Panc1 (cell line): ENCODE data around the gene SESTD1. TPM values are rescaled to one million over a fixed set of nuclear protein-coding genes. Genes with fewer than 3 reads are reported as not detected.

Source experiments
- ATAC-seq: fragments of 200-7000 bp; cut with Tn5 transposase; 2 replicates; pipeline ENCODE4 v1.9.1; 2020; ENCODE audit warnings: mild to moderate bottlenecking, moderate library complexity
- BruUV-seq: library from RNA; stranded (reverse); fragments of 400-500 nt; replicated peaks from 2 replicates; lab custom pipeline; 2021; lab: Mats Ljungman, UMichigan
- CTCF ChIA-PET: fragments of 300-600 bp; sonication (Branson Sonifier 250); formaldehyde crosslinking; loops from one replicate; lab custom pipeline; 2022; ENCODE audit warnings: antibody characterized with exemption; lab: Charles Lee
- POLR2A ChIA-PET: fragments of 300-600 bp; sonication (Branson Sonifier 250); formaldehyde crosslinking; loops from one replicate; lab custom pipeline; 2022; ENCODE audit warnings: antibody characterized with exemption; lab: Charles Lee
- DNase-seq: peaks from one replicate; pipeline ENCODE4 v3.0.0-alpha.2; 2010; ENCODE audit warnings: low read depth, low spot score
- H3K27ac ChIP-seq: 2 replicates; pipeline ENCODE4 v1.5.1; 2011; ENCODE audit warnings: mild to moderate bottlenecking, low read length, inconsistent platforms
- H3K27me3 ChIP-seq: fragments of 200-500 bp; sonication (Bioruptor generic); 2 replicates; pipeline ENCODE4 v1.6.0; 2014; ENCODE audit warnings: low read length, inconsistent platforms; ENCODE audit not compliant: control insufficient read depth, insufficient read depth
- H3K36me3 ChIP-seq: fragments of 200-500 bp; sonication (Bioruptor generic); 2 replicates; pipeline ENCODE4 v1.5.1; 2014; ENCODE audit warnings: inconsistent platforms, mild to moderate bottlenecking, low read length, moderate library complexity; ENCODE audit not compliant: control insufficient read depth, insufficient read depth
- H3K4me1 ChIP-seq: 2 replicates; pipeline ENCODE4 v1.5.1; 2011; ENCODE audit warnings: inconsistent platforms, mild to moderate bottlenecking, low read length, moderate library complexity; ENCODE audit not compliant: control insufficient read depth, insufficient read depth
- H3K4me3 ChIP-seq, 2 experiments: 2 replicates each; pipeline ENCODE4 v1.5.1; 2011 to 2012; ENCODE audit warnings: low read depth in 2 of 2, low read length in 2 of 2, mild to moderate bottlenecking in 2 of 2, inconsistent platforms in 1 of 2, moderate library complexity in 1 of 2
- H3K9me3 ChIP-seq: fragments of 200-500 bp; sonication (Bioruptor generic); 2 replicates; pipeline ENCODE4 v1.5.1; 2014; ENCODE audit warnings: low read depth, mild to moderate bottlenecking, inconsistent platforms, low read length, moderate library complexity; ENCODE audit not compliant: control insufficient read depth, insufficient read depth
- CTCF ChIP-seq: fragments of 450-650 bp; IDR thresholded peaks from 2 replicates; pipeline ENCODE4 v1.5.1; 2017; ENCODE audit warnings: mild to moderate bottlenecking
- POLR2AphosphoS5 ChIP-seq: IDR thresholded peaks from 2 replicates; pipeline ENCODE4 v1.6.1; 2012; ENCODE audit warnings: mild to moderate bottlenecking, low read depth, low read length, moderate library complexity
- SIN3A ChIP-seq: IDR thresholded peaks from 2 replicates; pipeline ENCODE4 v1.6.1; 2012; ENCODE audit warnings: low read depth, mild to moderate bottlenecking, low read length, moderate library complexity, borderline replicate concordance; ENCODE audit not compliant: insufficient read depth
- TCF7L2 ChIP-seq: IDR thresholded peaks from 2 replicates; pipeline ENCODE4 v1.6.1; 2011; ENCODE audit warnings: mild to moderate bottlenecking, low read depth, low read length, inconsistent platforms
- in situ Hi-C: cut with HindIII; loops from 2 replicates; pipeline ENCODE4 v1.10.0; 2016; ENCODE audit warnings: low sequenced_read_pairs, low pct_unique_long_range_greater_than_20kb
- intact Hi-C: fragments of 100-400 bp; cut with micrococcal nuclease; formaldehyde crosslinking; loops from one replicate; pipeline ENCODE4 v1.10.0; 2022; ENCODE audit not compliant: unreplicated experiment
- total RNA-seq: library from RNA; stranded (reverse); gene quantifications from one replicate; pipeline ENCODE4 v1.2.1, GENCODE V29; 2021; ENCODE audit not compliant: unreplicated experiment
- TF ChIP-seq, protein P1 (sequence below), 2 experiments: IDR thresholded peaks; 2 replicates each; pipeline ENCODE4 v1.6.1; 2011 to 2012; ENCODE audit warnings: low read depth in 2 of 2, control low read depth in 1 of 2, low read length in 1 of 2, mild to moderate bottlenecking in 1 of 2, moderate library complexity in 1 of 2; ENCODE audit not compliant: insufficient read depth in 1 of 2

The SESTD1 gene
- total RNA-seq, 1 experiment from 2014 or later = 31.3 TPM

DNA sequence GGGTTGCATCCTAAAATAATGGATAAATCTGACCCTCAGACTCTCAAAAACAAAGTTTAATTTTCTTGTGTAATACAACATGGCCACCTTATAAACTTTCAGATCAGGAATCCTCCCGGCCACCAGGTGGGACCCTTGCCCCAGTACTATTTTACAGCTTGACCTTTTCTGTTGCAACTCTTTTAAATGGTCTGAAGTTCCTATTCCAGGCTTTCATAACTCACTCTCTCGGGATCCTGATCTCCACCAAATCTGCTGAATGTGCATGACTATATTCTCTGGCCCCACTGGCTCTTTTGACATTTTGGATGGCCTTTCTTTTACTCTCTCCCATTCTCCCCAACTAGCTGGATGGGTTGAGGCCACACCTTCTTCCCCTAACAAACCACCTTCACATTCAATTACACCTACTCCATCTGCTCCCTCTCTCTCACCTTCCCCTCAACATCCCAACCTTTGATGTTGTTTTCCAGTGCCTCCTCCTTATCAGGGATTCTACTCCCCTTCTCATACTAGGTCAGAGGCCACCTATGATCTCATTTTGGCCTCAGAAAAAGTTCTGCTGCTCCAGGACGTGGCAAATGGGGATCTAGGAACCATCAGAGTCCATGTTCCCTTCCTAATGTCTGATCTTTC, 70.8 kb downstream of the SESTD1 start:
- H3K27ac ChIP-seq = no peak overlapping the region
- no TSS peak for BruUV-seq
- no peaks in the 10 kb centered on the region for H3K36me3 ChIP-seq
- ATAC-seq (no peak), DNase-seq (no peak)
- in situ Hi-C loops (no loop called here), intact Hi-C loops (no loop called here)
- no peaks in the 10 kb centered on the region for H3K27me3 ChIP-seq
- no peaks in the 10 kb centered on the region for H3K4me1 ChIP-seq
- H3K4me3 ChIP-seq = no peak overlapping the region
- POLR2A ChIA-PET = no interaction called here
- 0 out of 2 replicates have a peak, but pooled peaks cover 4% of the 10 kb centered on the region for H3K9me3 ChIP-seq
- no peak for TF ChIP-seq TCF7L2
- TF ChIP-seq CTCF = no peak
- TF ChIP-seq, protein P1, sequence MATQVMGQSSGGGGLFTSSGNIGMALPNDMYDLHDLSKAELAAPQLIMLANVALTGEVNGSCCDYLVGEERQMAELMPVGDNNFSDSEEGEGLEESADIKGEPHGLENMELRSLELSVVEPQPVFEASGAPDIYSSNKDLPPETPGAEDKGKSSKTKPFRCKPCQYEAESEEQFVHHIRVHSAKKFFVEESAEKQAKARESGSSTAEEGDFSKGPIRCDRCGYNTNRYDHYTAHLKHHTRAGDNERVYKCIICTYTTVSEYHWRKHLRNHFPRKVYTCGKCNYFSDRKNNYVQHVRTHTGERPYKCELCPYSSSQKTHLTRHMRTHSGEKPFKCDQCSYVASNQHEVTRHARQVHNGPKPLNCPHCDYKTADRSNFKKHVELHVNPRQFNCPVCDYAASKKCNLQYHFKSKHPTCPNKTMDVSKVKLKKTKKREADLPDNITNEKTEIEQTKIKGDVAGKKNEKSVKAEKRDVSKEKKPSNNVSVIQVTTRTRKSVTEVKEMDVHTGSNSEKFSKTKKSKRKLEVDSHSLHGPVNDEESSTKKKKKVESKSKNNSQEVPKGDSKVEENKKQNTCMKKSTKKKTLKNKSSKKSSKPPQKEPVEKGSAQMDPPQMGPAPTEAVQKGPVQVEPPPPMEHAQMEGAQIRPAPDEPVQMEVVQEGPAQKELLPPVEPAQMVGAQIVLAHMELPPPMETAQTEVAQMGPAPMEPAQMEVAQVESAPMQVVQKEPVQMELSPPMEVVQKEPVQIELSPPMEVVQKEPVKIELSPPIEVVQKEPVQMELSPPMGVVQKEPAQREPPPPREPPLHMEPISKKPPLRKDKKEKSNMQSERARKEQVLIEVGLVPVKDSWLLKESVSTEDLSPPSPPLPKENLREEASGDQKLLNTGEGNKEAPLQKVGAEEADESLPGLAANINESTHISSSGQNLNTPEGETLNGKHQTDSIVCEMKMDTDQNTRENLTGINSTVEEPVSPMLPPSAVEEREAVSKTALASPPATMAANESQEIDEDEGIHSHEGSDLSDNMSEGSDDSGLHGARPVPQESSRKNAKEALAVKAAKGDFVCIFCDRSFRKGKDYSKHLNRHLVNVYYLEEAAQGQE (IDR thresholded peaks at IDR 0.05; ENCODE audit: insufficient read depth in 1 of 2, low read depth in 2 of 2, low read length in 1 of 2) = no peak
- TF ChIP-seq SIN3A = no peak
- TF ChIP-seq POLR2AphosphoS5 = no peak
- CTCF ChIA-PET = no interaction called here

- intact Hi-C loops (no loop called here), in situ Hi-C loops (no loop called here)
- no peak for TF ChIP-seq POLR2AphosphoS5
- TF ChIP-seq TCF7L2 = no peak
- TF ChIP-seq, protein P1 (IDR thresholded peaks at IDR 0.05; ENCODE audit: insufficient read depth in 1 of 2, low read depth in 2 of 2, low read length in 1 of 2) = no peak
- TF ChIP-seq SIN3A = no peak
- no peak for TF ChIP-seq CTCF
- ATAC-seq (no peak), DNase-seq (no peak)
- BruUV-seq = no TSS peak
- no peaks in the 10 kb centered on the region for H3K36me3 ChIP-seq
- no peak overlapping the region for H3K4me3 ChIP-seq
- H3K4me1 ChIP-seq = no peaks in the 10 kb centered on the region
- no peak overlapping the region for H3K27ac ChIP-seq
- CTCF ChIA-PET = no interaction called here
- H3K9me3 ChIP-seq = 0 out of 2 replicates have a peak, but pooled peaks cover 4% of the 10 kb centered on the region
- no peaks in the 10 kb centered on the region for H3K27me3 ChIP-seq
- POLR2A ChIA-PET = no interaction called here
Observed at GRCh38 chr2:179191110-179191509, 73.5 kb downstream of the SESTD1 start.
